IMR-90 (cell line): Measurements from ENCODE around the gene RHBDD2. TPM values are rescaled to one million over a fixed set of nuclear protein-coding genes. Genes with fewer than 3 reads are reported as not detected.

Experiments used
- ATAC-seq: fragments of 200-7000 bp; cut with Tn5 transposase; 2 replicates; pipeline ENCODE4 v1.9.1; 2020; ENCODE audit warnings: low read depth, mild to moderate bottlenecking, moderate library complexity
- BruUV-seq: library from RNA; stranded (reverse); fragments of 400-500 nt; replicated peaks from 2 replicates; lab custom pipeline; 2021; lab: Mats Ljungman, UMichigan
- CTCF ChIA-PET: fragments of 300-600 bp; formaldehyde crosslinking; extraction: SDS; loops from one replicate; lab custom pipeline; 2021; ENCODE audit warnings: antibody characterized with exemption; lab: Yijun Ruan, JAX
- POLR2A ChIA-PET: fragments of 300-600 bp; sonication (Branson Sonifier 250); formaldehyde crosslinking; loops from one replicate; lab custom pipeline; 2022; ENCODE audit warnings: antibody characterized with exemption; ENCODE audit not compliant: unreplicated experiment; lab: Charles Lee
- DNase-seq: peaks from one replicate; pipeline ENCODE4 v3.0.0; 2013
- H2AFZ ChIP-seq: replicated peaks from 2 replicates; pipeline ENCODE3; 2013; ENCODE audit warnings: low read length, mild to moderate bottlenecking; ENCODE audit not compliant: poor library complexity
- H2AK5ac ChIP-seq: 2 replicates; pipeline ENCODE4 v1.6.1; 2013; ENCODE audit warnings: low read depth, low read length, inconsistent platforms
- H2AK9ac ChIP-seq: replicated peaks from 2 replicates; pipeline ENCODE3; 2013; ENCODE audit warnings: mild to moderate bottlenecking, low read depth, low read length, moderate library complexity; ENCODE audit not compliant: poor library complexity
- H2BK120ac ChIP-seq: 2 replicates; pipeline ENCODE4 v1.6.1; 2013; ENCODE audit warnings: low read depth, low read length, inconsistent platforms
- H2BK15ac ChIP-seq: 3 replicates; pipeline ENCODE4 v1.6.1; 2013; ENCODE audit warnings: low read depth, low read length, inconsistent platforms
- H2BK20ac ChIP-seq: 2 replicates; pipeline ENCODE4 v1.6.1; 2013; ENCODE audit warnings: low read depth, mild to moderate bottlenecking, inconsistent platforms, low read length, moderate library complexity
- H2BK5ac ChIP-seq: 2 replicates; pipeline ENCODE4 v1.6.1; 2013; ENCODE audit warnings: mild to moderate bottlenecking, low read depth, low read length, inconsistent platforms; ENCODE audit not compliant: poor library complexity, severe bottlenecking
- H3K14ac ChIP-seq: replicated peaks from 2 replicates; pipeline ENCODE4 v1.6.1; 2013; ENCODE audit warnings: low read depth, low read length, inconsistent platforms
- H3K18ac ChIP-seq: 2 replicates; pipeline ENCODE4 v1.6.1; 2013; ENCODE audit warnings: low read depth, low read length, control low read depth
- H3K23ac ChIP-seq: 2 replicates; pipeline ENCODE4 v1.6.1; 2013; ENCODE audit warnings: low read depth, low read length, inconsistent platforms
- H3K27ac ChIP-seq: 2 replicates; pipeline ENCODE4 v1.5.1; 2013; ENCODE audit warnings: mild to moderate bottlenecking, control low read depth, low read length; ENCODE audit not compliant: insufficient read depth
- H3K27me3 ChIP-seq: 2 replicates; pipeline ENCODE4 v1.6.1; 2013; ENCODE audit warnings: low read length; ENCODE audit not compliant: control insufficient read depth, insufficient read depth
- H3K36me3 ChIP-seq: 2 replicates; pipeline ENCODE4 v1.6.1; 2013; ENCODE audit warnings: low read length, mixed read lengths; ENCODE audit not compliant: control insufficient read depth, insufficient read depth
- H3K4ac ChIP-seq: 2 replicates; pipeline ENCODE4 v1.6.1; 2013; ENCODE audit warnings: low read depth, low read length, inconsistent platforms
- H3K4me1 ChIP-seq: 2 replicates; pipeline ENCODE4 v1.6.1; 2013; ENCODE audit warnings: low read length, mixed read lengths; ENCODE audit not compliant: control insufficient read depth, insufficient read depth
- H3K4me2 ChIP-seq: 2 replicates; pipeline ENCODE4 v1.6.1; 2013; ENCODE audit warnings: low read depth, mild to moderate bottlenecking, control low read depth, low read length, moderate library complexity
- H3K4me3 ChIP-seq: 2 replicates; pipeline ENCODE4 v1.5.1; 2013; ENCODE audit warnings: low read depth, mild to moderate bottlenecking, control low read depth, low read length, moderate library complexity; ENCODE audit not compliant: insufficient read depth
- H3K56ac ChIP-seq: 2 replicates; pipeline ENCODE4 v1.6.1; 2013; ENCODE audit warnings: low read length, inconsistent platforms; ENCODE audit not compliant: insufficient read depth; ENCODE audit errors: extremely low read depth
- H3K79me1 ChIP-seq, 2 experiments: 2 replicates each; pipeline ENCODE4 v1.6.1; 2013; ENCODE audit warnings: low read length in 2 of 2, inconsistent platforms in 1 of 2, low read depth in 1 of 2
- H3K9ac ChIP-seq: 2 replicates; pipeline ENCODE4 v1.6.1; 2013; ENCODE audit warnings: low read depth, low read length, control low read depth
- H3K9me1 ChIP-seq: 2 replicates; pipeline ENCODE4 v1.6.1; 2013; ENCODE audit warnings: low read length, inconsistent platforms; ENCODE audit not compliant: insufficient read depth
- H3K9me3 ChIP-seq: 2 replicates; pipeline ENCODE4 v1.6.1; 2013; ENCODE audit warnings: low read length; ENCODE audit not compliant: control insufficient read depth, insufficient read depth
- H4K20me1 ChIP-seq: 2 replicates; pipeline ENCODE4 v1.6.1; 2013; ENCODE audit warnings: low read length, inconsistent platforms; ENCODE audit not compliant: insufficient read depth
- H4K5ac ChIP-seq: 2 replicates; pipeline ENCODE4 v1.6.1; 2013; ENCODE audit warnings: mild to moderate bottlenecking, low read depth, low read length, control low read depth
- H4K8ac ChIP-seq, 2 experiments: 2 replicates each; pipeline ENCODE4 v1.6.1; 2013; ENCODE audit warnings: low read depth in 2 of 2, low read length in 2 of 2, control low read depth in 1 of 2, inconsistent platforms in 1 of 2
- H4K91ac ChIP-seq: 2 replicates; pipeline ENCODE4 v1.6.1; 2013; ENCODE audit warnings: low read depth, low read length, inconsistent platforms; ENCODE audit not compliant: insufficient read depth
- CEBPB ChIP-seq: IDR thresholded peaks from 2 replicates; pipeline ENCODE4 v1.6.1; 2012; ENCODE audit warnings: low read depth, low read length, improper control_type of control experiment
- FOS ChIP-seq: fragments of 150-350 bp; IDR thresholded peaks from 2 replicates; pipeline ENCODE4 v1.6.1; 2016; ENCODE audit warnings: low read depth, low read length
- MXI1 ChIP-seq: IDR thresholded peaks from 2 replicates; pipeline ENCODE4 v1.6.1; 2012; ENCODE audit warnings: low read depth, mild to moderate bottlenecking, low read length, moderate library complexity, borderline replicate concordance
- NFE2L2 ChIP-seq: fragments of 150-350 bp; IDR thresholded peaks from 2 replicates; pipeline ENCODE4 v1.6.1; 2016; ENCODE audit warnings: low read depth, mild to moderate bottlenecking, low read length
- WGBS, 2 experiments: methylation state at CpG; one replicate each; pipeline versions ENCODE4 v1.1.5 to v1.1.7; 2013; ENCODE audit warnings: missing lambda C conversion rate in 2 of 2; ENCODE audit not compliant: insufficient read length in 1 of 2; ENCODE audit errors: extremely low coverage in 2 of 2; 5-methylcytosine and 5-hydroxymethylcytosine counted together
- dilution Hi-C: fragments of 300-500 bp; cut with HindIII; formaldehyde crosslinking; loops from one replicate; pipeline ENCODE4 v1.14.3; 2018; ENCODE audit warnings: low sequenced_read_pairs; ENCODE audit not compliant: unreplicated experiment
- in situ Hi-C: fragments of 300-500 bp; cut with MboI; formaldehyde crosslinking; loops from 3 replicates; pipeline ENCODE4 v1.14.3; 2019; ENCODE audit warnings: low sequenced_read_pairs, inconsistent platforms, mixed read lengths
- intact Hi-C: fragments of 100-400 bp; cut with micrococcal nuclease; formaldehyde crosslinking; loops from 2 replicates; pipeline ENCODE4 v1.10.0; 2022
- polyA plus RNA-seq, 3 experiments: library from polyadenylated mRNA; depleted of rRNA; stranded (reverse); fragments of >200 nt; gene quantifications; 2 replicates each; pipeline ENCODE4 v1.2.3, GENCODE V29; 2012; ENCODE audit warnings: low replicate concordance in 1 of 3
- total RNA-seq: library from RNA; depleted of rRNA; stranded (reverse); fragments of >200 nt; gene quantifications from 2 replicates; pipeline ENCODE4 v1.2.3, GENCODE V29; 2012

RHBDD2 gene
- total and polyA plus RNA-seq, 2 of the 4 experiments (the other 2 are of a cell fraction), result 9.7 to 42.4 TPM

- Histone ChIP-seq H3K27ac (no peak overlapping the region), H3K18ac (no peak overlapping the region), H3K23ac (no peak overlapping the region), H3K9me3 (no peaks in the 10 kb centered on the region), H3K79me1 (no peaks in the 10 kb centered on the region), H2BK15ac (no peak overlapping the region), H2BK5ac (no peak overlapping the region), H2AK9ac (no peak overlapping the region), H4K91ac (no peak overlapping the region), H2BK20ac (no peak overlapping the region), H3K4me3 (no peak overlapping the region), H4K20me1 (no peaks in the 10 kb centered on the region), H2AK5ac (no peak overlapping the region), H3K36me3 (no peaks in the 10 kb centered on the region), H3K4me1 (no peaks in the 10 kb centered on the region), H3K56ac (no peak overlapping the region), H2AFZ (no peak overlapping the region), H3K14ac (no peak overlapping the region), H2BK120ac (no peak overlapping the region), H4K5ac (no peak overlapping the region), H3K27me3 (no peaks in the 10 kb centered on the region), H3K4ac (no peak overlapping the region), H3K9me1 (no peaks in the 10 kb centered on the region), H4K8ac (no peak overlapping the region), H3K9ac (no peak overlapping the region), H3K4me2 (no peak overlapping the region)
- ATAC-seq (no peak), DNase-seq (no peak)
- dilution Hi-C loops (no loop called here), in situ Hi-C loops (no loop called here), intact Hi-C loops (no loop called here)
- no CpG with 5 or more reads among the region's 3 CpGs for WGBS, 2 experiments
- no TSS peak for BruUV-seq
- ChIA-PET POLR2A (no interaction called here), CTCF (interaction anchor here (0.6 kb wide), 1 partner anchor 117 kb away, joined by 3 read pairs; no protein-coding TSS in a partner anchor)
- no peak for TF ChIP-seq NFE2L2
- TF ChIP-seq MXI1, result no peak
- TF ChIP-seq FOS, result no peak
- TF ChIP-seq CEBPB, result no peak
These were observed 29.3 kb upstream of the RHBDD2 start for GRCh38 chr7:75849573-75849972.
